Measurements from ENCODE around the gene SMTN. TPM values are rescaled to one million over a fixed set of nuclear protein-coding genes. Genes with fewer than 3 reads are reported as not detected.

Gene SMTN
- total and polyA plus RNA-seq, 4 donors = 10.1 to 47.3 (median 13.8) TPM

GRCh38 chr22:31128156-31128555 is 47.0 kb downstream of the SMTN start:
- Histone ChIP-seq H3K4me1 (ENCODE audit: control insufficient read depth in 4 of 4, insufficient read depth in 4 of 4, low read length in 3 of 4) (peaks cover 0 to under 1% (median 0%) of the 10 kb centered on the region in 4 donors), H3K9me3 (ENCODE audit: control insufficient read depth in 4 of 4, low read length in 3 of 4) (no peaks in the 10 kb centered on the region), H3K27ac (ENCODE audit: low read depth in 1 of 2, low read length in 2 of 2) (no peak overlapping the region), H3K4me3 (ENCODE audit: low read depth in 1 of 3, low read length in 3 of 3) (no peak overlapping the region), H3K36me3 (ENCODE audit: control insufficient read depth in 4 of 4, insufficient read depth in 3 of 4, low read depth in 1 of 4, low read length in 3 of 4) (no peaks in the 10 kb centered on the region), H3K27me3 (ENCODE audit: control insufficient read depth in 4 of 4, insufficient read depth in 4 of 4, low read length in 3 of 4) (no peaks in the 10 kb centered on the region), H3K9ac (ENCODE audit: low read depth in 1 of 2, low read length in 2 of 2) (no peak overlapping the region)
- DNase-seq (ENCODE audit: low spot score) = no peak
- TF ChIP-seq SP1 (IDR thresholded peaks at IDR 0.05) = no peak
- no peak for TF ChIP-seq REST (IDR thresholded peaks at IDR 0.05)
- no peak for TF ChIP-seq ATF3 (IDR thresholded peaks at IDR 0.05)
- no peak for TF ChIP-seq YY1 (IDR thresholded peaks at IDR 0.05)
- no peak for TF ChIP-seq NR2F2 (IDR thresholded peaks at IDR 0.05)
- TF ChIP-seq EGR1 (IDR thresholded peaks at IDR 0.05; ENCODE audit: low read depth in 2 of 2) = no peak
- TF ChIP-seq JUND (IDR thresholded peaks at IDR 0.05) = no peak
- no peak for TF ChIP-seq RAD21 (IDR thresholded peaks at IDR 0.05)
- TF ChIP-seq CTCF (IDR thresholded peaks at IDR 0.05; ENCODE audit: low read depth, low read length, missing input control) = no peak
- TF ChIP-seq HNF4G (IDR thresholded peaks at IDR 0.05) = no peak
- no peak for TF ChIP-seq GABPA (IDR thresholded peaks at IDR 0.05 in 1 of 2, conservative IDR thresholded peaks at IDR 0.05 in 1 of 2)
- no peak for TF ChIP-seq RXRA (IDR thresholded peaks at IDR 0.05)
- no peak for TF ChIP-seq TAF1 (conservative IDR thresholded peaks at IDR 0.05)
- no peak for TF ChIP-seq MAX (IDR thresholded peaks at IDR 0.05)
- no peak for TF ChIP-seq ZBTB33 (IDR thresholded peaks at IDR 0.05)
- 92% methylated on average over 7 of the region's 7 CpGs for WGBS

- H3K9me3 ChIP-seq (ENCODE audit: control insufficient read depth in 4 of 4, low read length in 3 of 4) = no peaks in the 10 kb centered on the region
- H3K9ac ChIP-seq (ENCODE audit: low read depth in 1 of 2, low read length in 2 of 2) = no peak overlapping the region
- H3K4me1 ChIP-seq (ENCODE audit: control insufficient read depth in 4 of 4, insufficient read depth in 4 of 4, low read length in 3 of 4) = no peaks in the 10 kb centered on the region
- 83% methylated on average over 2 of the region's 2 CpGs for WGBS
- DNase-seq (ENCODE audit: low spot score) = no peak
- no peaks in the 10 kb centered on the region for H3K36me3 ChIP-seq (ENCODE audit: control insufficient read depth in 4 of 4, insufficient read depth in 3 of 4, low read depth in 1 of 4, low read length in 3 of 4)
- H3K27me3 ChIP-seq (ENCODE audit: control insufficient read depth in 4 of 4, insufficient read depth in 4 of 4, low read length in 3 of 4) = no peaks in the 10 kb centered on the region
- no peak overlapping the region for H3K27ac ChIP-seq (ENCODE audit: low read depth in 1 of 2, low read length in 2 of 2)
- no peak overlapping the region for H3K4me3 ChIP-seq (ENCODE audit: low read depth in 1 of 3, low read length in 3 of 3)
- TF ChIP-seq REST (IDR thresholded peaks at IDR 0.05) (no peak), CTCF (IDR thresholded peaks at IDR 0.05; ENCODE audit: low read depth, low read length, missing input control) (no peak), FOXA1 (IDR thresholded peaks at IDR 0.05) (no peak), FOXA2 (IDR thresholded peaks at IDR 0.05) (no peak), EGR1 (IDR thresholded peaks at IDR 0.05; ENCODE audit: low read depth in 2 of 2) (no peak)
Observed at GRCh38 chr22:31130873-31131272, 49.8 kb downstream of the SMTN start.

Measured in liver (tissue), 9 donors.